Prostate gland (tissue), 2 donors: ENCODE results near the gene NID1. TPM values are rescaled to one million over a fixed set of nuclear protein-coding genes. Genes with fewer than 3 reads are reported as not detected.

Source experiments
- DNase-seq: peaks from one replicate; pipeline ENCODE4 v3.0.0-alpha.2; 2019; ENCODE audit warnings: low spot score
- H3K27ac ChIP-seq, 2 donors: fragments of 200-600 bp; sonication (generic); 2 replicates each; pipeline ENCODE4 v1.5.1; 2017 to 2019
- H3K27me3 ChIP-seq: fragments of 200-600 bp; sonication (generic); replicated peaks from 2 replicates; pipeline ENCODE4 v1.5.1; 2019; ENCODE audit not compliant: insufficient read depth
- H3K36me3 ChIP-seq, 2 donors: fragments of 200-600 bp; sonication (generic); 1 replicate in 1 of 2; 2 replicates in 1 of 2; pipeline versions ENCODE4 v1.5.1 to v1.8.1; 2017 to 2019
- H3K4me1 ChIP-seq: fragments of 200-600 bp; sonication (generic); replicated peaks from 2 replicates; pipeline ENCODE4 v1.5.1; 2019
- H3K4me3 ChIP-seq, 2 donors: fragments of 200-600 bp; sonication (generic); 2 replicates each; pipeline ENCODE4 v1.5.1; 2017 to 2019
- H3K9me3 ChIP-seq: fragments of 200-600 bp; sonication (generic); 2 replicates; pipeline ENCODE4 v1.5.1; 2017
- POLR2A ChIP-seq: fragments of 450-650 bp; IDR thresholded peaks from one replicate; pipeline ENCODE4 v1.6.1; 2016; ENCODE audit warnings: antibody characterized with exemption, mild to moderate bottlenecking
- POLR2AphosphoS5 ChIP-seq: sonication (generic); formaldehyde crosslinking; IDR thresholded peaks from one replicate; pipeline ENCODE4 v1.6.1; 2017; ENCODE audit warnings: antibody characterized with exemption
- WGBS: methylation state at CpG from one replicate; pipeline ENCODE4 v1.1.5; 2018; 5-methylcytosine and 5-hydroxymethylcytosine counted together
- intact Hi-C: fragments of 100-400 bp; cut with DNase I; formaldehyde crosslinking; loops from one replicate; pipeline ENCODE4 v1.14.2; 2022
- total RNA-seq, 2 donors: library from RNA; depleted of rRNA; stranded (reverse); fragments of >200 nt; gene quantifications; one replicate each; pipeline ENCODE4 v1.1.0, GENCODE V29; 2016
- TF ChIP-seq, protein P1 (sequence below), 4 experiments: fragments of 200-600 bp in 2 of 4; fragments of 450-650 bp in 2 of 4; sonication (generic) in 2 of 4; IDR thresholded peaks; 1 replicate in 3 of 4; 2 replicates in 1 of 4; pipeline ENCODE4 v1.5.1; 2016 to 2019; ENCODE audit warnings: antibody characterized with exemption in 4 of 4, mild to moderate bottlenecking in 2 of 4, moderate library complexity in 2 of 4

The NID1 gene
- total RNA-seq, 2 donors from 2014 or later = 21.6 to 74.9 TPM

DNA sequence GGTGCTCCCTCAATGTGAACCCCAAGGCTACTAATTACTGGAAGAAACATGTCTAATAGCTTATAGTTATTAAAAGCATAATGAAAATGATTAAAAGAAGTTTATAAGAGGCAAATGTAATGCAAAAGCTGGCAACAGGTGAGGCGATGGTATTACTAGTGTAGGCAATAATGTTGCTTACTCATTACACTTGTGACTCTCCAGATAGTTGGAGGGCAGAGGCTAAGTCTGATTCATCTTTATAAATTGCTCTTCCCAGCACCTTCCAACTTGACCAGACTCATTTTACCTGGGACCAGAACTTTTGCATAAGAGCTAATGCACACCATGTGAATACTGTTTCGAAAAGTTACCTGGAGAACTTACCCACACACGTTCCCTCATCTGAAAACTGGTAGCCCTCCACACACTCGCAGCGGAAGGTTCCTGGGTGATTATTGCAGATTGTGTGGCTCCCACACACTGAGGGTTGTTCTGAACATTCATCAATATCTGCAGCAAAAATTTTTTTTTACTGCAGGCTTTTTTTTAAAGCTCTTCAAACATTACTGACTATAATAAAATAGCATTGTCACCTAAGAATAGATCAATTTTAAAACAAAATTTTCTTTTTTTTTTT, 48.0 kb downstream of the NID1 start:
- WGBS = 92% methylated on average over 5 of the region's 5 CpGs
- no peak for DNase-seq
- no peak for TF ChIP-seq POLR2A
- Histone ChIP-seq H3K27ac (peak overlapping the region; percentile 69 to 72), H3K27me3 (no peaks in the 10 kb centered on the region), H3K4me3 (no peak overlapping the region), H3K36me3 (no peaks in the 10 kb centered on the region), H3K9me3 (no peaks in the 10 kb centered on the region), H3K4me1 (no peaks in the 10 kb centered on the region)
- intact Hi-C loops = loop anchor here (5.0 kb wide), 1 partner anchor 50 kb away; the partner anchor contains the start of gene NID1

DNA sequence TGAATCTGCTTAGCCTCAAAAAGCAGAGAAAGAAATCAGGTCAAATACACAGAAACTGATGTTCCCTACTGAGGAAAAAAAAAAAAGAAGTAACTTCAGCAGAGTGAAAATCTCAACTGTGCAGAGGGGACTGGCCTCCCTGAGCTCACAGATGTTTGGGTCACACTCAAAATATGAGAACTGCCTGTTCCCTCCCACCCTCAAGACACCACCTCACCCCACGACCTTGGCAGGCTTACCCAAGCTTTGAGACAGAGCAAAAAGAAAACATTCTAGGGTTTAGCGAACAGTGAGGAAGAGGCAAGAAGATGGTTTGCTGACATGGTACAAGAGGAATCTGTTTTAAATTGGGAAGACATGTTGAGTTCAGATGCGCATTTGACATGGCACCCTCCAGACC, 48.8 kb downstream of the NID1 start:
- no peak for DNase-seq

DNA sequence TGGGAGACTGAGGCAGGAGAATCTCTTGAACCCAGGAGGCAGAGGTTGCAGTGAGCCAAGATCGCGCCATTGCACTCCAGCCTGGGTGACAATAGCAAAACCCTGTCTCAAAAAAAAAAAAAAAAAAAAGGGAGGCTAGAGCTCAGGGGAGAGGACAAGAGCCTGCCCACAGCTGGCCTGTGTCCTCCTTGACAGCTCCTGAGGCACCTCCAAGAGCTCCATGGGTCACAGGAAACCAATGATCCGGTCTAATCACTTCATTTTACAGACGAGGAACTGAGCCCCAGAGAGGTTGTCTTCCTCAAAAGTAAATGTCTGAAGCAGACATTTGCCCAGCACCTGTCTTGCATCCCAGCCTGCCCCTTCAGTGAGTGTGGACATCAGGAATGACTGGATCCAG, 49.4 kb downstream of the NID1 start:
- 85% methylated on average over 4 of the region's 4 CpGs for WGBS
- no peak for DNase-seq
- H3K27me3 ChIP-seq = no peaks in the 10 kb centered on the region
- H3K36me3 ChIP-seq = no peaks in the 10 kb centered on the region
- no peaks in the 10 kb centered on the region for H3K9me3 ChIP-seq
- intact Hi-C loops = loop anchor here (5.0 kb wide), 1 partner anchor 52 kb away; the partner anchor contains the start of gene NID1
- TF ChIP-seq POLR2A (no peak), POLR2AphosphoS5 (no peak)
- TF ChIP-seq, protein P1, sequence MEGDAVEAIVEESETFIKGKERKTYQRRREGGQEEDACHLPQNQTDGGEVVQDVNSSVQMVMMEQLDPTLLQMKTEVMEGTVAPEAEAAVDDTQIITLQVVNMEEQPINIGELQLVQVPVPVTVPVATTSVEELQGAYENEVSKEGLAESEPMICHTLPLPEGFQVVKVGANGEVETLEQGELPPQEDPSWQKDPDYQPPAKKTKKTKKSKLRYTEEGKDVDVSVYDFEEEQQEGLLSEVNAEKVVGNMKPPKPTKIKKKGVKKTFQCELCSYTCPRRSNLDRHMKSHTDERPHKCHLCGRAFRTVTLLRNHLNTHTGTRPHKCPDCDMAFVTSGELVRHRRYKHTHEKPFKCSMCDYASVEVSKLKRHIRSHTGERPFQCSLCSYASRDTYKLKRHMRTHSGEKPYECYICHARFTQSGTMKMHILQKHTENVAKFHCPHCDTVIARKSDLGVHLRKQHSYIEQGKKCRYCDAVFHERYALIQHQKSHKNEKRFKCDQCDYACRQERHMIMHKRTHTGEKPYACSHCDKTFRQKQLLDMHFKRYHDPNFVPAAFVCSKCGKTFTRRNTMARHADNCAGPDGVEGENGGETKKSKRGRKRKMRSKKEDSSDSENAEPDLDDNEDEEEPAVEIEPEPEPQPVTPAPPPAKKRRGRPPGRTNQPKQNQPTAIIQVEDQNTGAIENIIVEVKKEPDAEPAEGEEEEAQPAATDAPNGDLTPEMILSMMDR (IDR thresholded peaks at IDR 0.05) = no peak
- no peaks in the 10 kb centered on the region for H3K4me1 ChIP-seq
- peak overlapping the region; percentile 44 to 72 for H3K27ac ChIP-seq
- H3K4me3 ChIP-seq = no peak overlapping the region

More for the DNA sequence above, 48.8 kb downstream of the NID1 start:
- H3K36me3 ChIP-seq = no peaks in the 10 kb centered on the region
- intact Hi-C loops = loop anchor here (5.0 kb wide), 1 partner anchor 51 kb away; the partner anchor contains the start of gene NID1
- H3K9me3 ChIP-seq = no peaks in the 10 kb centered on the region
- no peaks in the 10 kb centered on the region for H3K27me3 ChIP-seq
- H3K4me3 ChIP-seq = no peak overlapping the region
- WGBS = 55% methylated on average over 3 of the region's 3 CpGs
- peak overlapping the region; percentile 69 to 72 for H3K27ac ChIP-seq
- TF ChIP-seq POLR2AphosphoS5 (peak; percentile 45), POLR2A (no peak)
- no peaks in the 10 kb centered on the region for H3K4me1 ChIP-seq

DNA sequence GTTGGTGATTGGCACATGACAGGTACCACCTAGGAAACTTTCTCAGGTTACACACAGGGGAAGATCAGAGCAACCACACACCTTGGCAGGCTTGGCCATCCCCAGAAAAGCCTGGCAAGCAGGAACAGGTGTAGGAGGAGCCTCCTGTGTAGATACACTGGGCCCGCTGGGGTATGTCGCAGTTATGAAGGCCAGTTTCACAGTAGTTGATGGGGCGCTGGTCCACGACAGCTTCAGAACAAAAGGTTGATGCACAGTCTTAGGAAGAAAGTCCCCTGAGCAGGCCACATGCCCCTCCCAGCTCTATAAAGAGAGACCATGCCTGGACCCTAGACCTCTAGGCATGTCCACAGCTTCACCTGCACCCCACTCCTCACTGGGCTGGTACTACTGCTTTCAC, 51.6 kb downstream of the NID1 start:
- no peak overlapping the region for H3K4me3 ChIP-seq
- no peaks in the 10 kb centered on the region for H3K4me1 ChIP-seq
- 95% methylated on average over 4 of the region's 4 CpGs for WGBS
- no peaks in the 10 kb centered on the region for H3K36me3 ChIP-seq
- DNase-seq = no peak
- H3K27ac ChIP-seq = no peak overlapping the region
- TF ChIP-seq, protein P1 (IDR thresholded peaks at IDR 0.05) = no peak
- TF ChIP-seq POLR2AphosphoS5 = no peak
- TF ChIP-seq POLR2A = no peak
- intact Hi-C loops = no loop called here
- no peaks in the 10 kb centered on the region for H3K27me3 ChIP-seq
- H3K9me3 ChIP-seq = no peaks in the 10 kb centered on the region

DNA sequence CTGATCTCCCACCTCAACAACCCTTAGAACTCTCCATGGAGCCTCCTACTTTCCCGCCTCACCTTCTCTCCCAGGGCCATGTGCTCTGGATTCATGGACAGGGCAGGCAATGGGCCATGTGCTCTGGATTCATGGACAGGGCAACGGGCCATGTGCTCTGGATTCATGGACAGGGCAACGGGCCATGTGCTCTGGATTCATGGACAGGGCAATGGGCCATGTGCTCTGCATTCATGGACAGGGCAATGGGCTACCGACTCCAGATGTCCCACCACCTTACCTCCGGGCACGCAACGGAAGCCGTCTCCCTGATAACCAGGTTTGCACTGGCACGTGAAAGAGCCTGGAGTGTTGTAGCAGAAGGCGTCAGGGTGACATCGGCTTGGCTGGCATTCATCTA, 53.2 kb downstream of the NID1 start:
- Histone ChIP-seq H3K4me3 (no peak overlapping the region), H3K27me3 (no peaks in the 10 kb centered on the region), H3K36me3 (no peaks in the 10 kb centered on the region), H3K27ac (peak overlapping the region in 1 of 2 donors; percentile 10), H3K9me3 (no peaks in the 10 kb centered on the region), H3K4me1 (no peaks in the 10 kb centered on the region)
- intact Hi-C loops = no loop called here
- no peak for TF ChIP-seq POLR2AphosphoS5
- TF ChIP-seq, protein P1 (IDR thresholded peaks at IDR 0.05) = no peak
- no peak for TF ChIP-seq POLR2A
- WGBS = 84% methylated on average over 11 of the region's 11 CpGs
- no peak for DNase-seq

DNA sequence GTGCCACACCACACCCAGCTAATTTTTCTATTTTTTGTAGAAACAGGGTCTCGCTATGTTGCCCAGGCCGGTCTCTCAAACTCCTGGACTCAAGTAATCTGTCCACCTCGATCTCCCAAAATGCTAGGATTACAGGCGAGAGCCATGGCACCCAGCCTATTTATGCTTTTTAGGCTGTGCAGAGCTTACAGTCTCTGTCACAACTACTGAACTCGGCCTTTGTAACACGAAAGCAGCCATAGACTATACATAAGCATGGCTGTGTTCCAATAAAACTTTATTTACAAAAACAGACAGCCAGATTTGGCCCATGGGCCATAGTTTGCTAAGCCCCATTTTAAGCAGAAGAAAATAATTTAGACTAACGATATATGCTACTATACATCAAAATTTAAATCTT, 54.4 kb downstream of the NID1 start:
- Histone ChIP-seq H3K4me1 (no peaks in the 10 kb centered on the region), H3K9me3 (no peaks in the 10 kb centered on the region), H3K27ac (peak overlapping the region; percentile 31 to 63), H3K36me3 (no peaks in the 10 kb centered on the region), H3K4me3 (no peak overlapping the region), H3K27me3 (no peaks in the 10 kb centered on the region)
- intact Hi-C loops = no loop called here
- no peak for DNase-seq
- TF ChIP-seq POLR2A (no peak), POLR2AphosphoS5 (no peak)
- TF ChIP-seq, protein P1 (IDR thresholded peaks at IDR 0.05) = no peak
- 72% methylated on average over 7 of the region's 7 CpGs for WGBS
